SW 1271 (cell line): ENCODE data around the gene VGLL4.
A peak's percentile ranks its signal among the peaks of the same experiment; 100 is the strongest.
"Not testable (repeated sequence)": the region's sequence is repeated elsewhere in the genome, so short reads cannot be mapped to it uniquely, and the experiment has no call there.

Experiments used
- DNase-seq, 2 experiments: peaks; one replicate each; lab custom pipeline; 2025; lab: John Stamatoyannopoulos, UW

Gene VGLL4

GRCh38 chr3:11587766-11588165, 55.9 kb downstream of the VGLL4 start:
- DNase-seq: no peak

GRCh38 chr3:11584570-11584969, 59.1 kb downstream of the VGLL4 start:
- no peak for DNase-seq

GRCh38 chr3:11583638-11584046, 60.1 kb downstream of the VGLL4 start:
- no peak for DNase-seq

GRCh38 chr3:11583235-11583634, 60.5 kb downstream of the VGLL4 start:
- no peak for DNase-seq

GRCh38 chr3:11582191-11582968, 61.3 kb downstream of the VGLL4 start:
- no peak for DNase-seq

- no peak for DNase-seq
Measured at GRCh38 chr3:11581237-11582190, 62.2 kb downstream of the VGLL4 start.

- DNase-seq: no peak
Measured at GRCh38 chr3:11580645-11581044, 63.1 kb downstream of the VGLL4 start.

- DNase-seq: no peak
Measured at GRCh38 chr3:11578169-11578568, 65.5 kb downstream of the VGLL4 start.

- no peak for DNase-seq
Measured at GRCh38 chr3:11576453-11576852, 67.3 kb downstream of the VGLL4 start.

GRCh38 chr3:11575677-11576076, 68.0 kb downstream of the VGLL4 start:
- no peak for DNase-seq

- DNase-seq: no peak
Measured at GRCh38 chr3:11574981-11575669, 68.6 kb downstream of the VGLL4 start.

GRCh38 chr3:11572660-11573059, 71.1 kb downstream of the VGLL4 start:
- DNase-seq: not testable (repeated sequence)

GRCh38 chr3:11570789-11571495, 72.8 kb downstream of the VGLL4 start:
- peak in 1 of 2 experiments; percentile 56 for DNase-seq

- DNase-seq: no peak
Measured at GRCh38 chr3:11570251-11570650, 73.5 kb downstream of the VGLL4 start.

- DNase-seq: no peak
Measured at GRCh38 chr3:11569156-11569741, 74.5 kb downstream of the VGLL4 start.

GRCh38 chr3:11568503-11569155, 75.1 kb downstream of the VGLL4 start:
- peak; percentile 59 to 84 for DNase-seq

GRCh38 chr3:11567516-11568467, 75.9 kb downstream of the VGLL4 start:
- DNase-seq: peak; percentile 81 to 89

GRCh38 chr3:11566916-11567315, 76.8 kb downstream of the VGLL4 start:
- DNase-seq: no peak

GRCh38 chr3:11566478-11566877, 77.2 kb downstream of the VGLL4 start:
- no peak for DNase-seq

- DNase-seq: no peak
Measured at GRCh38 chr3:11565932-11566331, 77.8 kb downstream of the VGLL4 start.
